ENCODE measurements around the gene FCN2.

Gene FCN2

GRCh38 chr9:134917431-134918373 lies 37.1 kb downstream of the FCN2 start, which contains the start of gene FCN1:
FCN1 (minus strand) TSS chr9:134917912; CDS start chr9:134917871, 41 bp downstream.
- ATAC-seq (ENCODE audit: low read depth) (no peak), DNase-seq (ENCODE audit: low spot score) (no peak)
- H3K36me3 ChIP-seq (ENCODE audit: low read depth) = no peaks in the 10 kb centered on the region
- no peak within 1 kb of the TSS for H3K27ac ChIP-seq (ENCODE audit: poor library complexity, severe bottlenecking)
- peaks cover 11% of the 10 kb centered on the region for H3K27me3 ChIP-seq (ENCODE audit: insufficient read depth, poor library complexity, severe bottlenecking)
- H3K9me3 ChIP-seq (ENCODE audit: severe bottlenecking) = peaks cover 4% of the 10 kb centered on the region
- no peak within 1 kb of the TSS for H3K4me3 ChIP-seq (ENCODE audit: severe bottlenecking)
- no peaks in the 10 kb centered on the region for H3K4me1 ChIP-seq (ENCODE audit: insufficient read depth, poor library complexity, severe bottlenecking)
- TF ChIP-seq CTCF (IDR thresholded peaks at IDR 0.05; ENCODE audit: poor library complexity, severe bottlenecking) = no peak

DNA sequence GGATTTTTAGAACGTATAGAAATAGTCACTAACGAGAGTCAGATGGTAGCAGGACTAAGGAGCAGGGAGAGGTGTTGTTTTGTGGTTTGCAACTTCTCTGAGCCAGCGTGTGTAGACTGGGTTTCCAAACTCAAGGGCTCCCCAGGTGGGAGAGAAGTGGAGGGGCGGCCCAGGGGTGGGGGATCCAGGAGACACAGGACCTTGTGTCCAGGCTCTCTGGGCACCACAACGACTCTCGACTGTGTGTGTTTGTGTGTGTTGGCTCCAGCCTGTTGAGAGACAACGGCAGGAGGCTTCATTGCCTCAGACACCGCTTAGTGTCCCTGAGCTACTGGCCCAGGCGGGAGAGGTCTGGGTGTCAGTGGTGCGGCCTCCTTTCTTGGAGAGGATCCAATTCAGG lies 38.0 kb downstream of the FCN2 start:
- H3K4me3 ChIP-seq (ENCODE audit: severe bottlenecking) = no peak overlapping the region
- H3K36me3 ChIP-seq (ENCODE audit: low read depth) = no peaks in the 10 kb centered on the region
- no peak overlapping the region for H3K27ac ChIP-seq (ENCODE audit: poor library complexity, severe bottlenecking)
- H3K4me1 ChIP-seq (ENCODE audit: insufficient read depth, poor library complexity, severe bottlenecking) = no peaks in the 10 kb centered on the region
- H3K27me3 ChIP-seq (ENCODE audit: insufficient read depth, poor library complexity, severe bottlenecking) = peaks cover 11% of the 10 kb centered on the region
- ATAC-seq (ENCODE audit: low read depth) (no peak), DNase-seq (ENCODE audit: low spot score) (no peak)
- no peak for TF ChIP-seq CTCF (IDR thresholded peaks at IDR 0.05; ENCODE audit: poor library complexity, severe bottlenecking)
- peaks cover 4% of the 10 kb centered on the region for H3K9me3 ChIP-seq (ENCODE audit: severe bottlenecking)

GRCh38 chr9:134919303-134919702 lies 38.7 kb downstream of the FCN2 start:
- no peaks in the 10 kb centered on the region for H3K36me3 ChIP-seq (ENCODE audit: low read depth)
- H3K4me3 ChIP-seq (ENCODE audit: severe bottlenecking) = no peak overlapping the region
- H3K27ac ChIP-seq (ENCODE audit: poor library complexity, severe bottlenecking) = no peak overlapping the region
- peaks cover 11% of the 10 kb centered on the region for H3K27me3 ChIP-seq (ENCODE audit: insufficient read depth, poor library complexity, severe bottlenecking)
- ATAC-seq (ENCODE audit: low read depth) = no peak
- DNase-seq (ENCODE audit: low spot score) = no peak
- no peak for TF ChIP-seq CTCF (IDR thresholded peaks at IDR 0.05; ENCODE audit: poor library complexity, severe bottlenecking)
- peaks cover 4% of the 10 kb centered on the region for H3K9me3 ChIP-seq (ENCODE audit: severe bottlenecking)
- H3K4me1 ChIP-seq (ENCODE audit: insufficient read depth, poor library complexity, severe bottlenecking) = no peaks in the 10 kb centered on the region

DNA sequence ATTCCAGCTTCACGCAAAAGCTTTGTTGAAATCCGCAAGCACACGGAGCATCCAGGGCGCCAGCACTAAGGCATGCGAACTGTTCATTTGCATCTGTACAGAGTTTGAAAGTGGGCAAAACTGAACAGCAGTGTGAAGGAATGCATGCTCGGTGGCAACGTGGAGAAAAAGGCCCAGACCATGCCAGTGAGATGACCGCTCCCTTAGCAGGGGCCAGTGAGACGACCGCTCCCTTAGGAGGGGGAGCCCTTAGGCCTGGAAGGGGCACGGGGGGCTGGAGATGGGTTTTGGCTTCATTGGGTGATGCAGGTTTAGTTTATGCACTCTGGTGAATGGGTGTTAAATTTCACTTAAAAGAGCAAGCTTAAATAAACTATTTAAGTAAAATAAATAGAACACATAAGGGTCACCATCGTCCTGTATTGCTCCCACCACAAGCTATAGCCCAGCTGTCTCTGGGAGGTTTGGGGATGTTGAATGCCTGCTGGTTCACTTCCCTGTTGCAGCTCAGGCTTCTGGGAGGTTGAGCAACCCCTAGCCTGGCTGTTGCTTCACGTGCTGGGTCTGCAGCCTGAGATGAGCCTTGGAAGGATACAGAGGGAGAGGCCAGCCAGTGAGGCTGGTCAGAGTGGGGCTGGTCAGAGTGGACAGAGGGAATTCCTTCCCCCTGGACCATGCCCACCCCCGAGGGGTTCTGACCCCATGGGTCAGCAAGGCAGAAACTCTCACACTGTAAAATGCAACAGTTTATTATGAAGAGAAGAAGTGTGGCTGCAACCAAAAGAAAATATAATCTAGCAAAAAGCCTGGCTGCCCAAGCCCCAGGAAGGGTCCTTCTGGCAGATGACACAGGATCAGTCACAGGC lies 41.7 kb downstream of the FCN2 start:
- H3K36me3 ChIP-seq (ENCODE audit: low read depth) = no peaks in the 10 kb centered on the region
- H3K27ac ChIP-seq (ENCODE audit: poor library complexity, severe bottlenecking) = no peak overlapping the region

More for the DNA sequence above, 41.7 kb downstream of the FCN2 start:
- Histone ChIP-seq H3K27me3 (ENCODE audit: insufficient read depth, poor library complexity, severe bottlenecking) (peaks cover 7% of the 10 kb centered on the region), H3K4me3 (ENCODE audit: severe bottlenecking) (no peak overlapping the region), H3K4me1 (ENCODE audit: insufficient read depth, poor library complexity, severe bottlenecking) (no peaks in the 10 kb centered on the region), H3K9me3 (ENCODE audit: severe bottlenecking) (peaks cover 4% of the 10 kb centered on the region)
- DNase-seq (ENCODE audit: low spot score) = no peak
- TF ChIP-seq CTCF (IDR thresholded peaks at IDR 0.05; ENCODE audit: poor library complexity, severe bottlenecking) = no peak
- no peak for ATAC-seq (ENCODE audit: low read depth)

Measured in RWPE2 (cell line).